ENCODE data around the gene RANBP17. TPM values are rescaled to one million over a fixed set of nuclear protein-coding genes. Genes with fewer than 3 reads are reported as not detected.

The RANBP17 gene
- total RNA-seq, 2 experiments from 2014 or later: 0.13 TPM; not detected in 1

- CTCF ChIA-PET: no interaction called here
- DNase-seq (no peak), ATAC-seq (no peak)
- Mint-ChIP-seq H3K4me1 (ENCODE audit: low read depth) (no peaks in the 10 kb centered on the region), H3K9me3 (ENCODE audit: insufficient read depth) (no peaks in the 10 kb centered on the region), H3K27ac (no peak overlapping the region), H3K36me3 (ENCODE audit: low read depth) (no peaks in the 10 kb centered on the region), H3K27me3 (ENCODE audit: low read depth) (no peaks in the 10 kb centered on the region), H3K4me3 (no peak overlapping the region)
- POLR2A ChIA-PET: no interaction called here
These were observed 14.0 kb downstream of the RANBP17 start for GRCh38 chr5:170875811-170876210.

GRCh38 chr5:170880084-170880483, 18.3 kb downstream of the RANBP17 start:
- ChIA-PET CTCF (no interaction called here), POLR2A (no interaction called here)
- Mint-ChIP-seq H3K4me3 (no peak overlapping the region), H3K4me1 (ENCODE audit: low read depth) (no peaks in the 10 kb centered on the region), H3K36me3 (ENCODE audit: low read depth) (no peaks in the 10 kb centered on the region), H3K9me3 (ENCODE audit: insufficient read depth) (no peaks in the 10 kb centered on the region), H3K27ac (no peak overlapping the region), H3K27me3 (ENCODE audit: low read depth) (no peaks in the 10 kb centered on the region)
- DNase-seq (no peak), ATAC-seq (no peak)

GRCh38 chr5:170882345-170882744, 20.5 kb downstream of the RANBP17 start:
- ATAC-seq (no peak), DNase-seq (no peak)
- no peaks in the 10 kb centered on the region for H3K4me1 Mint-ChIP-seq (ENCODE audit: low read depth)
- H3K27ac Mint-ChIP-seq: no peak overlapping the region
- POLR2A ChIA-PET: no interaction called here
- no peaks in the 10 kb centered on the region for H3K27me3 Mint-ChIP-seq (ENCODE audit: low read depth)
- no peaks in the 10 kb centered on the region for H3K9me3 Mint-ChIP-seq (ENCODE audit: insufficient read depth)
- CTCF ChIA-PET: no interaction called here
- no peak overlapping the region for H3K4me3 Mint-ChIP-seq
- no peaks in the 10 kb centered on the region for H3K36me3 Mint-ChIP-seq (ENCODE audit: low read depth)

- ChIA-PET CTCF (no interaction called here), POLR2A (no interaction called here)
- no peak for DNase-seq
- H3K36me3 Mint-ChIP-seq (ENCODE audit: low read depth): no peaks in the 10 kb centered on the region
- no peak overlapping the region for H3K27ac Mint-ChIP-seq
- no peaks in the 10 kb centered on the region for H3K9me3 Mint-ChIP-seq (ENCODE audit: insufficient read depth)
- no peaks in the 10 kb centered on the region for H3K4me1 Mint-ChIP-seq (ENCODE audit: low read depth)
- ATAC-seq: no peak
- no peak overlapping the region for H3K4me3 Mint-ChIP-seq
- H3K27me3 Mint-ChIP-seq (ENCODE audit: low read depth): no peaks in the 10 kb centered on the region
These were observed 23.4 kb downstream of the RANBP17 start for GRCh38 chr5:170885256-170885655.

- Mint-ChIP-seq H3K27me3 (ENCODE audit: low read depth) (no peaks in the 10 kb centered on the region), H3K4me1 (ENCODE audit: low read depth) (no peaks in the 10 kb centered on the region), H3K36me3 (ENCODE audit: low read depth) (no peaks in the 10 kb centered on the region), H3K9me3 (ENCODE audit: insufficient read depth) (no peaks in the 10 kb centered on the region), H3K27ac (no peak overlapping the region), H3K4me3 (no peak overlapping the region)
- ATAC-seq: no peak
- POLR2A ChIA-PET: no interaction called here
- DNase-seq: no peak
- CTCF ChIA-PET: no interaction called here
These were observed 24.0 kb downstream of the RANBP17 start for GRCh38 chr5:170885809-170886208.

- no peaks in the 10 kb centered on the region for H3K4me1 Mint-ChIP-seq (ENCODE audit: low read depth)
- POLR2A ChIA-PET: no interaction called here
- no peaks in the 10 kb centered on the region for H3K27me3 Mint-ChIP-seq (ENCODE audit: low read depth)
- no peaks in the 10 kb centered on the region for H3K36me3 Mint-ChIP-seq (ENCODE audit: low read depth)
- DNase-seq (no peak), ATAC-seq (no peak)
- no peak overlapping the region for H3K27ac Mint-ChIP-seq
- H3K9me3 Mint-ChIP-seq (ENCODE audit: insufficient read depth): no peaks in the 10 kb centered on the region
- no peak overlapping the region for H3K4me3 Mint-ChIP-seq
- CTCF ChIA-PET: no interaction called here
These were observed 24.5 kb downstream of the RANBP17 start for GRCh38 chr5:170886210-170886894.

GRCh38 chr5:170892196-170892595, 30.4 kb downstream of the RANBP17 start:
- H3K4me3 Mint-ChIP-seq: no peak overlapping the region
- DNase-seq (no peak), ATAC-seq (no peak)
- H3K27ac Mint-ChIP-seq: no peak overlapping the region
- H3K36me3 Mint-ChIP-seq (ENCODE audit: low read depth): no peaks in the 10 kb centered on the region
- ChIA-PET CTCF (no interaction called here), POLR2A (no interaction called here)
- H3K4me1 Mint-ChIP-seq (ENCODE audit: low read depth): no peaks in the 10 kb centered on the region
- H3K27me3 Mint-ChIP-seq (ENCODE audit: low read depth): no peaks in the 10 kb centered on the region
- no peaks in the 10 kb centered on the region for H3K9me3 Mint-ChIP-seq (ENCODE audit: insufficient read depth)

GRCh38 chr5:170894665-170895064, 32.8 kb downstream of the RANBP17 start:
- no peaks in the 10 kb centered on the region for H3K36me3 Mint-ChIP-seq (ENCODE audit: low read depth)
- no peak overlapping the region for H3K4me3 Mint-ChIP-seq
- no peak overlapping the region for H3K27ac Mint-ChIP-seq
- no peaks in the 10 kb centered on the region for H3K27me3 Mint-ChIP-seq (ENCODE audit: low read depth)
- no peaks in the 10 kb centered on the region for H3K4me1 Mint-ChIP-seq (ENCODE audit: low read depth)
- CTCF ChIA-PET: no interaction called here
- DNase-seq: no peak
- H3K9me3 Mint-ChIP-seq (ENCODE audit: insufficient read depth): no peaks in the 10 kb centered on the region
- POLR2A ChIA-PET: no interaction called here
- no peak for ATAC-seq

- Mint-ChIP-seq H3K27me3 (ENCODE audit: low read depth) (no peaks in the 10 kb centered on the region), H3K4me3 (no peak overlapping the region), H3K9me3 (ENCODE audit: insufficient read depth) (no peaks in the 10 kb centered on the region), H3K27ac (no peak overlapping the region), H3K4me1 (ENCODE audit: low read depth) (no peaks in the 10 kb centered on the region), H3K36me3 (ENCODE audit: low read depth) (no peaks in the 10 kb centered on the region)
- no peak for ATAC-seq
- DNase-seq: no peak
- CTCF ChIA-PET: no interaction called here
- POLR2A ChIA-PET: no interaction called here
These were observed 35.0 kb downstream of the RANBP17 start for GRCh38 chr5:170896779-170897178.

- Mint-ChIP-seq H3K27me3 (ENCODE audit: low read depth) (no peaks in the 10 kb centered on the region), H3K36me3 (ENCODE audit: low read depth) (no peaks in the 10 kb centered on the region), H3K9me3 (ENCODE audit: insufficient read depth) (no peaks in the 10 kb centered on the region), H3K4me3 (no peak overlapping the region), H3K4me1 (ENCODE audit: low read depth) (no peaks in the 10 kb centered on the region), H3K27ac (no peak overlapping the region)
- DNase-seq (no peak), ATAC-seq (no peak)
- CTCF ChIA-PET: no interaction called here
- POLR2A ChIA-PET: no interaction called here
These were observed 41.3 kb downstream of the RANBP17 start for GRCh38 chr5:170903075-170903474.

- CTCF ChIA-PET: no interaction called here
- DNase-seq (no peak), ATAC-seq (no peak)
- no peaks in the 10 kb centered on the region for H3K4me1 Mint-ChIP-seq (ENCODE audit: low read depth)
- no peaks in the 10 kb centered on the region for H3K9me3 Mint-ChIP-seq (ENCODE audit: insufficient read depth)
- no peaks in the 10 kb centered on the region for H3K36me3 Mint-ChIP-seq (ENCODE audit: low read depth)
- POLR2A ChIA-PET: no interaction called here
- no peaks in the 10 kb centered on the region for H3K27me3 Mint-ChIP-seq (ENCODE audit: low read depth)
- H3K27ac Mint-ChIP-seq: no peak overlapping the region
- H3K4me3 Mint-ChIP-seq: no peak overlapping the region
These were observed 45.9 kb downstream of the RANBP17 start for GRCh38 chr5:170907758-170908157.

- POLR2A ChIA-PET: no interaction called here
- CTCF ChIA-PET: no interaction called here
- Mint-ChIP-seq H3K27me3 (ENCODE audit: low read depth) (no peaks in the 10 kb centered on the region), H3K4me3 (no peak overlapping the region), H3K9me3 (ENCODE audit: insufficient read depth) (no peaks in the 10 kb centered on the region), H3K36me3 (ENCODE audit: low read depth) (no peaks in the 10 kb centered on the region), H3K27ac (no peak overlapping the region), H3K4me1 (ENCODE audit: low read depth) (no peaks in the 10 kb centered on the region)
- ATAC-seq (no peak), DNase-seq (no peak)
These were observed 51.8 kb downstream of the RANBP17 start for GRCh38 chr5:170913573-170913972.

GRCh38 chr5:170917113-170917512, 55.3 kb downstream of the RANBP17 start:
- CTCF ChIA-PET: no interaction called here
- H3K9me3 Mint-ChIP-seq (ENCODE audit: insufficient read depth): no peaks in the 10 kb centered on the region
- DNase-seq (no peak), ATAC-seq (no peak)
- no peak overlapping the region for H3K27ac Mint-ChIP-seq
- POLR2A ChIA-PET: no interaction called here
- no peaks in the 10 kb centered on the region for H3K36me3 Mint-ChIP-seq (ENCODE audit: low read depth)
- no peaks in the 10 kb centered on the region for H3K27me3 Mint-ChIP-seq (ENCODE audit: low read depth)
- no peaks in the 10 kb centered on the region for H3K4me1 Mint-ChIP-seq (ENCODE audit: low read depth)
- no peak overlapping the region for H3K4me3 Mint-ChIP-seq

All from activated CD8-positive, alpha-beta T cell treated with anti-CD3 and anti-CD28 coated beads, Interleukin-2, amount 10 ng/mL, durations not matched to agents 7 days and 5 days (primary cell).